Vein endothelial cell (primary cell): ENCODE data around the gene CCL15. TPM values are rescaled to one million over a fixed set of nuclear protein-coding genes. Genes with fewer than 3 reads are reported as not detected.

ENCODE experiments used
- total RNA-seq: library from RNA; depleted of rRNA; stranded (reverse); fragments of >200 nt; gene quantifications from 2 replicates; pipeline ENCODE4 v1.2.3, GENCODE V29; 2012

Gene CCL15, protein sequence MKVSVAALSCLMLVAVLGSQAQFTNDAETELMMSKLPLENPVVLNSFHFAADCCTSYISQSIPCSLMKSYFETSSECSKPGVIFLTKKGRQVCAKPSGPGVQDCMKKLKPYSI
- not detected in 2 replicates for total RNA-seq

GRCh38 chr17:36001110-36001771 is at the start of gene CCL15:
CCL15 (minus strand) TSS chr17:36001553; CDS start chr17:36001492, 61 bp downstream.

DNA sequence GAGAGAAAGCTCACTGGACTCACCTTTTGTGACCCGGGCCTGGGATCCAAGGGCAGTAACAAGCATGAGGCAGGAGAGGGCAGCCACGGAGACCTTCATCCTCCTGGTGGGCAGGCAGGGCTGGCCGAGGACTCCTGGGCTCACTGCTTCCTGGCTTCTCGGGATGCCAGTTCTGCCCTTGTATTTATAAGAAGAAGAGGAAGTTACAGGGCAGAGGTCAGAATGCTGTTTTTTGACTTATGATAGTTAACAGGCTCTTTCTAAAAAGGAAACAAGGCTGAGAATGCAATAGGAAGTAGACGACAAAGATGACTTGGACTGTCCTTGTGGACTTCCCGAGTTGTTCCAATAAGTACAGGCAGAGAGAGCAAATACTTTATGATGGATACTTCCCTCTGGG is 16.4 kb upstream of the CCL15 start, which contains the start of gene CCL23:
Gene CCL23, minus strand, starts transcription at position 174 of the 400 bp plus-strand sequence. Its CDS starts 75 bp downstream, at position 99.

DNA sequence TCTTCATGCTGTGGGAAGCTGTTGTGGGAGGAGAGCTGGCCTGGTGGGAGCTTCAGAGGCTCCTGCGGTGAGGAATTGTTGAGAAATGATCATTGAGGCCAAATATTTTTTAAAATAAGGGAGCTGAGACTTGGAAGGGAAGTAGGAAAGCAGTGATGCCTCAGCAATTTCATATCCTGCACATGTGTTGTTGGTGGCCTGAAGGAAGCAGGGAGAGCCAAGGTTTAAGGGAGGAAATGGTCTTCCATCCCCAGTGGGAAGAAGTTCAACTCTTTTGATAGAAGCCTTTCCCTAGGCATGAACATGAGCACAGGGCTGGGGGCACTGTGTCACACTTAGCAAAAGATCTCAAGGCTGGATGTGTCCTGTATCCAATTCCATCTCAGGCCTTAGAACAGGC is 14.7 kb downstream of the CCL15 start, which contains the start of gene CCL14:
Gene CCL14, minus strand, starts transcription at position 87 of the 400 bp plus-strand sequence. Its CDS starts 80 bp downstream, at position 7.

DNA sequence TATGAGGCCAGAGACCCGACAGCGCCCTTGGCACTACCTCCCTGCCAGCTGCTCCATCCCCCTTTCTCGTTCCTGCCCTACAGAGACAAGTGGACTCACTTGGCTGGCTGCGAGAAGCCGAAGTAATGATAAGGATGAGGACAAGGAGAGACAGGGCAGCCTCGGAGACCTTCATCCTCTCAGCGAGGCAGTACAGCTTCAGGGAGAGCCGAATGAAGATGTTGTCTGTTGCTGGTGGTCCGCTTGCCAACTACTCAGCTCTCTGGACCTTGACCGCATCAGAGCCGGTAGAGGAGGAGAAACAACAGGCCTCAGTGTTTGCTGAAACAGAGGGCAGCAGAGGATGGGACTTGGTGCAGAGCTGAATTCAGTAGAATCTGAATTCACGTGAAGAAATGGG is 20.1 kb downstream of the CCL15 start, which contains the start of gene CCL16:
Gene CCL16, minus strand, starts transcription at position 252 of the 400 bp plus-strand sequence. Its CDS starts 77 bp downstream, at position 175.

Other genes with a start within 250 kb of the CCL15 start
- not detected in 2 replicates for gene GAS2L2, start 248.3 kb downstream of the CCL15 start, total RNA-seq
- not detected in 2 replicates for gene C17orf50, start 240.7 kb downstream of the CCL15 start, total RNA-seq
- gene MMP28, start 205.9 kb downstream of the CCL15 start, total RNA-seq = 11.3 and 13.7 TPM in 2 replicates
- 67.6 and 71.3 TPM in 2 replicates for gene TAF15, start 192.1 kb downstream of the CCL15 start, total RNA-seq
- gene HEATR9, start 132.7 kb downstream of the CCL15 start, total RNA-seq = not detected in 2 replicates
- 0.19 and 0.65 TPM in 2 replicates for gene CCL5, start 121.2 kb downstream of the CCL15 start, total RNA-seq
- not detected in 2 replicates for gene RDM1, start 70.8 kb downstream of the CCL15 start, total RNA-seq
- not detected in 2 replicates for gene LYZL6, start 57.8 kb downstream of the CCL15 start, total RNA-seq
- gene CCL16, start 20.1 kb downstream of the CCL15 start, total RNA-seq = 0.65 and 0.86 TPM in 2 replicates
- gene CCL14, start 14.8 kb downstream of the CCL15 start, total RNA-seq = 32.7 and 43.2 TPM in 2 replicates
- 0.98 and 6.4 TPM in 2 replicates for gene CCL23, start 16.4 kb upstream of the CCL15 start, total RNA-seq
- gene CCL18, start 62.7 kb upstream of the CCL15 start, total RNA-seq = not detected in 2 replicates
- gene CCL3, start 88.6 kb upstream of the CCL15 start, total RNA-seq = not detected in 2 replicates
- not detected in 2 replicates for gene CCL4, start 102.3 kb upstream of the CCL15 start, total RNA-seq
- 0.86 TPM in 1 of 2 replicates, not detected in the other for gene TBC1D3B, start 175.1 kb upstream of the CCL15 start, total RNA-seq
- gene CCL3L1, start 195.2 kb upstream of the CCL15 start, total RNA-seq = not detected in 2 replicates
- gene CCL4L2, start 209.5 kb upstream of the CCL15 start, total RNA-seq = not detected in 2 replicates